Right atrium auricular region (tissue), 2 donors: Measurements from ENCODE around the gene NEGR1. TPM values are rescaled to one million over a fixed set of nuclear protein-coding genes. Genes with fewer than 3 reads are reported as not detected.

Experiments
- DNase-seq: peaks from one replicate; pipeline ENCODE4 v3.0.0-alpha.2; 2019; ENCODE audit warnings: low spot score
- H3K27ac ChIP-seq, 2 donors: fragments of 200-600 bp; sonication (generic); 1 replicate in 1 of 2; 2 replicates in 1 of 2; pipeline ENCODE4 v1.5.1; 2016 to 2019
- H3K27me3 ChIP-seq, 2 donors: fragments of 200-600 bp; sonication (generic); one replicate each; pipeline versions ENCODE4 v1.5.1 to v1.6.0; 2017 to 2019
- H3K36me3 ChIP-seq: fragments of 200-600 bp; sonication (generic); one replicate; pipeline ENCODE4 v1.5.1; 2016
- H3K4me1 ChIP-seq, 2 donors: fragments of 200-600 bp; sonication (generic); one replicate each; pipeline versions ENCODE4 v1.5.1 to v1.6.0; 2017 to 2019
- H3K4me3 ChIP-seq, 2 donors: fragments of 200-600 bp; sonication (generic); 1 replicate in 1 of 2; 2 replicates in 1 of 2; pipeline ENCODE4 v1.5.1; 2017 to 2019; ENCODE audit warnings: mild to moderate bottlenecking in 1 of 2, moderate library complexity in 1 of 2
- H3K9me3 ChIP-seq, 2 donors: fragments of 200-600 bp; sonication (generic); one replicate each; pipeline ENCODE4 v1.5.1; 2019
- total RNA-seq, 2 donors: library from RNA; depleted of rRNA; stranded (reverse); fragments of >200 nt; gene quantifications; one replicate each; pipeline ENCODE4 v1.1.0, GENCODE V29; 2016
- TF ChIP-seq, protein P1 (sequence below), 2 donors: fragments of 200-600 bp; sonication (generic); IDR thresholded peaks; one replicate each; pipeline ENCODE4 v1.5.1; 2019; ENCODE audit warnings: antibody characterized with exemption in 2 of 2

NEGR1 gene
- total RNA-seq, 2 donors from 2014 or later = 9.3 to 9.9 TPM

DNA sequence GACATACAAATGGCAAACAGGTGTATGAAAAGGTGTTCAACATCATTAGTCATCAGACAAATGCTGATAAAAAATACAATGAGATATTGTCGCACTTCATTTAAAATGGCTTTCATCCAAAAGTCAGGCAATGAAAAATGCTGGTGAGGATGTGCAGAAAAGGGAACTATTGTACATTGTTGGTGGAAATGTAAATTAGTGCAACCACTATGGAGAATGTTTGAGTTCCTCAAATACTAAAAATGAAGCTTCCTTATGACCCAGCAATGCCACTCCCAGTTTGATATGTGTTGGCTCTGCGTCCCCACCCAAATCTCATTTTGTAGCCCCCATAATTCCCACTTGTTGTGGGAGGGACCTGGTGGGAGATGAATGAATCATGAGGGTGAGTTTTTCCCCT is 891.8 kb downstream of the NEGR1 start:
- no peaks in the 10 kb centered on the region for H3K27me3 ChIP-seq
- H3K27ac ChIP-seq = no peak overlapping the region
- H3K4me1 ChIP-seq = no peaks in the 10 kb centered on the region
- DNase-seq = no peak
- H3K36me3 ChIP-seq = no peaks in the 10 kb centered on the region
- H3K9me3 ChIP-seq = peaks cover 0 to 14% of the 10 kb centered on the region in 2 donors
- H3K4me3 ChIP-seq = no peak overlapping the region
- TF ChIP-seq, protein P1, sequence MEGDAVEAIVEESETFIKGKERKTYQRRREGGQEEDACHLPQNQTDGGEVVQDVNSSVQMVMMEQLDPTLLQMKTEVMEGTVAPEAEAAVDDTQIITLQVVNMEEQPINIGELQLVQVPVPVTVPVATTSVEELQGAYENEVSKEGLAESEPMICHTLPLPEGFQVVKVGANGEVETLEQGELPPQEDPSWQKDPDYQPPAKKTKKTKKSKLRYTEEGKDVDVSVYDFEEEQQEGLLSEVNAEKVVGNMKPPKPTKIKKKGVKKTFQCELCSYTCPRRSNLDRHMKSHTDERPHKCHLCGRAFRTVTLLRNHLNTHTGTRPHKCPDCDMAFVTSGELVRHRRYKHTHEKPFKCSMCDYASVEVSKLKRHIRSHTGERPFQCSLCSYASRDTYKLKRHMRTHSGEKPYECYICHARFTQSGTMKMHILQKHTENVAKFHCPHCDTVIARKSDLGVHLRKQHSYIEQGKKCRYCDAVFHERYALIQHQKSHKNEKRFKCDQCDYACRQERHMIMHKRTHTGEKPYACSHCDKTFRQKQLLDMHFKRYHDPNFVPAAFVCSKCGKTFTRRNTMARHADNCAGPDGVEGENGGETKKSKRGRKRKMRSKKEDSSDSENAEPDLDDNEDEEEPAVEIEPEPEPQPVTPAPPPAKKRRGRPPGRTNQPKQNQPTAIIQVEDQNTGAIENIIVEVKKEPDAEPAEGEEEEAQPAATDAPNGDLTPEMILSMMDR (IDR thresholded peaks at IDR 0.05) = no peak

DNA sequence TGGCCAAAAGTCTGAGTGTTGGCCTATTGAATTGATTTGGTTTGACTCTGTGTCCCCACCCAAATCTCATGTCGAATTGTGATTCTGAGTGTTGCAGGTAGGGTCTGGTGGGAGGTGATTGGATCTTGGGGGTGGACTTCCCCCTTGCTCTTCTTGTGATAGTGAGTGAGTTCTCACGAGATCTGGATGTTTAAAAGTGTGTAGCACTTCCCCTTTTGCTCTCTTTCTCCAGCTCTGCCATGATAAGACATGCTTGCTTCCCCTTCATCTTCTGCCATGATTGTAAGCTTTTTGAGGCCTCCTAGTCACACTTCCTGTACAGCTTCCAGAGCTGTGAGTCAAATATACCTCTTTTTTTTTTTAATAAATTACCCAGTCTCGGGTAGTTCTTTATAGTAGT is 904.5 kb downstream of the NEGR1 start:
- H3K27ac ChIP-seq = no peak overlapping the region
- no peak overlapping the region for H3K4me3 ChIP-seq
- H3K36me3 ChIP-seq = no peaks in the 10 kb centered on the region
- DNase-seq = no peak
- H3K4me1 ChIP-seq = no peaks in the 10 kb centered on the region
- no peaks in the 10 kb centered on the region for H3K27me3 ChIP-seq
- no peaks in the 10 kb centered on the region for H3K9me3 ChIP-seq
- TF ChIP-seq, protein P1 (IDR thresholded peaks at IDR 0.05) = no peak

DNA sequence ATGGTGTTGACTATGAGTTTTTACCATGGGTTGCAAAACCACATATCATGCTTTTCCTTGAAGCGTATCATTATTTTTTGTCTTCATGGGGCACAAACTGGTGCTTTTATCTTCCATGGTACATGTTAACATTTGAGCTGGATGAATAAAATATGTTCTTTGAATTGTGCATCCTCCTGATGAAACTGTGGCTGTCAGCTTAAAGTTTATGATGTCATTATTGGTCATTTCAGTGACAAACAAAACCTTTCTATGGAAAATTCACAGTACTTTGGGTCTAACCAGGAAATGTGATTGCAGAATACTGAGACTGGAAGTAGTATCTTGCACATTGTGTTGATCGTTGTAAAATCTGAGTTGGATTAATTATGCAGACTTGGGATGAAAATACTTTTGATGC is 909.8 kb downstream of the NEGR1 start:
- Histone ChIP-seq H3K4me1 (no peaks in the 10 kb centered on the region), H3K4me3 (no peak overlapping the region), H3K36me3 (no peaks in the 10 kb centered on the region), H3K9me3 (no peaks in the 10 kb centered on the region), H3K27ac (no peak overlapping the region), H3K27me3 (no peaks in the 10 kb centered on the region)
- TF ChIP-seq, protein P1 (IDR thresholded peaks at IDR 0.05) = no peak
- no peak for DNase-seq

DNA sequence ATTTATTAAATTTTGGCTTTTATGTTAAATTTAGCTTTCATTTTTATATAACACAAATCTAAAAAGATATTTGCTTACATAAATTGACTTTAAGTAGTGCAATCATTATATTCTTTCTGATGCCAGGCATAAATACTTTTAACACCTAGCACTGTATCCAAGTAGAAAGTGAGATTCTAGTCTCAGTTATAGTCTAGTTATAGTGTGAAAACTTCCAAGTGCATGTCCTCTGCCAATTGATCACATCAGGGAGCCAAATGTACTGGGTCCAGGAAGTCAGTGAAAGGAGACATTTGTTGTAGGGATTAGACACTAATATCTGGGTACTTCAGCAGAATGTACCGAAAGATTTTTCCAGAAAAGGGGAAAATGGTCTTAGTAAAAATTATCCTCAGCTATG is 910.8 kb downstream of the NEGR1 start:
- no peak for DNase-seq
- no peaks in the 10 kb centered on the region for H3K9me3 ChIP-seq
- no peak overlapping the region for H3K27ac ChIP-seq
- TF ChIP-seq, protein P1 (IDR thresholded peaks at IDR 0.05) = no peak
- no peaks in the 10 kb centered on the region for H3K4me1 ChIP-seq
- H3K36me3 ChIP-seq = no peaks in the 10 kb centered on the region
- no peak overlapping the region for H3K4me3 ChIP-seq
- H3K27me3 ChIP-seq = no peaks in the 10 kb centered on the region

DNA sequence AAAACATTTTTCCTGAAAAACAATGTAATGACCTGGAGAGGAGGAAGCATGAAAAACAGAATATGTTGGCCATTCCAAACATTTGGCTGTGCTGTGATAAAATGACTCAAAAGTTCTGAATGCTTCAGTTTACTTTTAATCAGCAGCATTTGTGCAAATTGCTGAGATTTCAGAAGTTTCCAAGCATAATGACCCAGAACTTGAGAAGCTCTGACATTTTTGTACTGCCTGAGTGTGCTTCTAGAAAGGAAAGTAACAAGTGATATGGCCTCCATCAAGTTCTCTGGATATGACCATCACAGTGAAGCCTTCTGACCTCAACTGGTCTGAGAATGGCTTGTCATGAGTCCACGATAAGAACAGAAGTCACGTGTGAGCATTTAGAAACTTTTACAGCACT is 918.1 kb downstream of the NEGR1 start:
- Histone ChIP-seq H3K4me3 (no peak overlapping the region), H3K4me1 (no peaks in the 10 kb centered on the region), H3K36me3 (no peaks in the 10 kb centered on the region), H3K27ac (no peak overlapping the region), H3K27me3 (no peaks in the 10 kb centered on the region), H3K9me3 (no peaks in the 10 kb centered on the region)
- no peak for DNase-seq
- TF ChIP-seq, protein P1 (IDR thresholded peaks at IDR 0.05) = no peak

DNA sequence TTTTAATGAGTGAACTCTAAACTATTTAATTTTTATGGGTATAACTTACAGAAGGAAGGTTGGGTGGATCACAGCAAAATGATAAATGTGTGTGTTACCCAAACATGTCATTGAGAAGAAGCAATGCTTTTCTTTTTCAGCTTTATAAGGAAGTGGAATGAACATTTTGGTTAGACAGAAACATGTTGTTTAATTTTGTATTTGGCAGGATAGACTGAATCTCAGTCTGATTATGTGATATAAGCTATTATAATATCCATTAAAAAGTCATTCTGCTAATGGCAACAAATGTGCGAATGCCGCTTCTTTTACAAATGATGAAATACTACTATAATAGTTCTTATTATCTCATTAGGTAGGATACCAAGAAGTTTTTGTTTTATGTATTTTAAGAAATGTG is 919.6 kb downstream of the NEGR1 start:
- Histone ChIP-seq H3K27me3 (no peaks in the 10 kb centered on the region), H3K4me1 (no peaks in the 10 kb centered on the region), H3K9me3 (no peaks in the 10 kb centered on the region), H3K36me3 (no peaks in the 10 kb centered on the region), H3K4me3 (no peak overlapping the region), H3K27ac (no peak overlapping the region)
- no peak for DNase-seq
- TF ChIP-seq, protein P1 (IDR thresholded peaks at IDR 0.05) = no peak
